HT1080 (cell line): ENCODE results near the gene MLIP. TPM values are rescaled to one million over a fixed set of nuclear protein-coding genes. Genes with fewer than 3 reads are reported as not detected.

Experiments used
- DNase-seq: peaks from one replicate; pipeline ENCODE4 v3.0.0-alpha.2; 2015; ENCODE audit warnings: low read depth
- total RNA-seq: library from RNA; depleted of rRNA; stranded (reverse); fragments of >200 nt; shearing (Covaris generic); gene quantifications from 2 replicates; pipeline ENCODE4 v1.2.3, GENCODE V29; 2014

MLIP gene
- total RNA-seq, 1 experiment from 2014 or later, result not detected

DNA sequence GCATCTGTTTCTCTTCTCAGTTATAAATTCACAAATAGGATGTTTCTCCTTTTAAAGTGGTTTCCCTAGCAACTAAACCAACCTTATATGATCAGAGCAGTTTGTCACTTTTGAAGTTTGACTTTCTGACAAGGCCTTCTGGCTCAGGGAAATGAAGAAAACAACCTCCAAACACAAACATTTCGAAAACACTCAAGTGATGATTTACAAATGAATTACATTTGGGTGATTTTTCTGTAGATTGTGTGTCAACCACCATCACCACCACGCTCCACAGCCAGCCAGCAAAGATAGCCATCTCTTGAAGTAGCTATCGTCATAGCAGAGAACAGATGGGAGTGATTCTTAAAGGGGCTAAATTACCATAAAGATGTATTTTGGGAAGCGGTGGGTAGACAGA, 16.5 kb upstream of the MLIP start:
- DNase-seq, result no peak

DNA sequence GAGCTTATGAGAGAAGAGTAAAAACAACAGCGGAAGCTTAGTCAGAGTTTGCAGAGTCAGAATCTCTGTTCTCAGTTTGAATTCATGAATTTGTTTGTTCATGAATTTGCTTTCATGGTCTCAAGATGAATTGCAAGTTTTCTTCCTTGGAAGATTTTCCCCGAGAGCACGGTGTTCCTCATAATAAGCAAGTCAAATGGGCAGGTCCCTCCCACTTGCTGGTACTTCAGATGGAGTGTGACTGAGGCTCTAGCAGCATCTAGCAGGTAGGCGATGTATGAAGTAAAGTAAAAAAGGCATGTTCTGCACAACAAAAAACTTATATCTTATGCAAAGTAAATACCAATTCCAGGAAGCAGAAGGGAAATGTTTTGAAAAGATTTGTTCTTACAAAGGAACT, 15.5 kb upstream of the MLIP start:
- DNase-seq, result no peak

DNA sequence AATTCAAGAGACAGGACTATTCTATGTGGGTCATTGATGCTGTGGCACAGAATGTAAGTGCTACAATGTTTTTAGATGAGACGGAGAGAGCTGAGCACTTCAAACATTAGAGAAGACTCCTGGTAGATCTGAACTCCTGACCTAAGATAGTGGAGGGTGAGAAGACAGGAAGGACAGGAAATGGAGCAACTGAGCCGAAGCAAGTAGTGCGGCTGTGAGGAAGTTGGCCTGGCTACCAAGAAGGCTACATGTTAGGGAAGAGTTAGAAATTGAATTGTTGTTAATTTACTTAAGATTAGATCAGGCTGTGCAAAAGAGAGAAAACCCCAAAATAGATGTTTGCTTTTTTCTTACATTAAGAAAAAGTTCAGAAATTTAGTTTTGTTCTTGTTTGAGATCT, 14.4 kb upstream of the MLIP start:
- no peak for DNase-seq

DNA sequence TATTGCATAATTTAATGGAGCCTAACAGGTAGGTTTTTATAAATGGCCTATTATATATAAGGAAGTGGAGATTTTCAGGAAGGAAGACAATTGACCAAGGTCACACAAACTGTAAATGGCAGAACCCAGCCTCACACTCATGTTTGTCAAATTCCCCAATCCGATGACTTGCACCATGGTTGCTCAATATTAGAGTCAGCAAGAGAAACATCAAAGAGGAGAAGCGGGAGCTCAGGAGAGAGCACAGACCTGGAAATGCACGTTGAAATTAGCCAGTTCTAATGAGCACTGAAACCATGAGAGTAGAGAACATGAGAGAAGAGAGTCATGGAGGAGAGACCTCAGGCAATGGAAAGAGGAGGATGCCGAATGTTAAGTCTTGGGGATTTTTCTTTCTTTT, 13.5 kb upstream of the MLIP start:
- DNase-seq, result no peak

DNA sequence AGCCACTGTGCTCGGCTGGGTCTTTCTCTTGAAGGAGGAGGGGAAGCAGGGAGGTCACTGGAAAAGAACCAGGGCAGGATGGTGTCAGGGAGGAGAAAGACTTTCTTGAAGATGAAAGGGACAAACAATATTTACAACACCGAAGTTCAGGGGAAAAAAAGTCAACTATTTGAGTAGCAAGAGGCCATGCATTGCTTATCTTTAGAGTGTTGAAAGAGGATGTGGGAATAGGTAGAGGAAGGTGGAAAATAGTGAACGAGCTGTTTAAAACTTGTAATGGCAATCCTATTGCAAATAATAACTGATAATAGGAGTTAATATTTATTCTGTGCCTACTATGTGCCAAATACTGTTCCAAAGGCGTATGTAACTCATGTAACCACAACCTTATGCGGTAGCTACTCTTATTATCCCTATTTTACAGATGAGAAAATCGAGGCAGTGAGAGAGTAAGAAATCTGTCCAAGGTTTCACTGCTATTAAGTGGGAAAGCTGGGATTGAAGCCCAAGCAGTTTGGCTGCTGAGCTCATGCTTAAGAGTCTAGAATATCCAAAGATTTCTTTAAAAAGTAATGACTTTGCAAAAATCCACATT, 12.7 kb upstream of the MLIP start:
- no peak for DNase-seq

DNA sequence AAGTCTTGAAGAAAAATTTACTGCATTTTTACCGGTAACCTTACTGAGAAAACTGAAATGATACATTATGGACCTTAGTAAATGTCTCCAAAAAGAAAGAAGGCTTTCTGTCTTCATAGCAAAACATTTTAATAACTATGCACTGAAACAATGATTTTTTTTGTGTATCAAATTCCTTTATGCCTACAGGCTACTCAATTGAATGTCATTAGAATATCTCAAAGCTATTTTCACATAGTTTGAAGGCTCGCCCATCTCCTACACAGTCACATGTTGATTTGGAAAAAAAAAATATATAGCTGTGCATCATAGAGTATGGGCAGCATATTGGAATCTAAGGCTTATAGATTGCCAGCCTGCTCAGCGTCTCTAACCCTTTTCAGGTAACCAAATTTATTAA, 12.0 kb upstream of the MLIP start:
- no peak for DNase-seq

DNA sequence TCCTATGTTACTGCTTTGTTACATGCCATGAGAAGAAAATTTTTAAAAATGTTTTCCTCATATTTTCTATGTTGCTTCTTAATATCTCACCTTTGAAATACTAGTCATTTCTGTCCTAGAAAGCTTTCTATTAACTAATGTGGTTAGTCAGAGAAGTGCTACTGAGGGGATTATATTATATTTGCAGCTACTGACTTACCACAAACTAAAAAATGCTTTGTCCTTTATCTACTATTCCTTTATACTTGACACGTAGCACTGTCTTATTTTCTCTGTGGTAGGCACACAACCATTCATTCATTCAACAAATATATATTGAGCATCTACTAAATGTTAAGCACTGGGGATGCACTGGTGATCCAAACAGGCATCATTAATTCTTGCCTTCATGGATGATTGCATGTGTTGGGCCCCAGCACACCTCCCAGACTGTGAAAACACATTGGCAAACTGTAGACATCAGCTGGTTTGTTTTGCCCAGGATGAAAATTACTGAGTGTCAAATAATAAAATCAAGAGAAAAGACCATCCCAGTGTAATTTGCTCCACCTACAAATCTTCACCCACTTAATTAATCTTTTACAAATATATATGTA, 10.7 kb upstream of the MLIP start:
- DNase-seq, result no peak

DNA sequence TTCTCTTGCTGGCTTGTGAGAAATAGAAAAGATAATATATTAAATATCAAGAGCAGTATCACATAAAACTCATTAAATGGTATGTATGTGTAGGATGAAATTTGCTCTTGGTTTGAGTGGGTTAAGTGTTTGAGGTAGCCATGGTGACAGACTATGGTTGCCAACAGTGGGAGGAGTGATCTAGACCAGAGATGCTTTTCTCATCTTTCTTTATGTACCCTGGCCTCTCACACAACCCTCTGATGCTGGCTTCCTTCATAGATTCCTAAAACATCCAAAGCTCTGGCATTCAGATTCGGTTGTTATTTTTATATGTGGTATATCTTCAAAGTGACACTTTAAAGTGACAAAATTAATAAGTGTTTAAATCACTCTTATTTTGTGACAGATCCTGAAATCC, 9.0 kb upstream of the MLIP start:
- no peak for DNase-seq

DNA sequence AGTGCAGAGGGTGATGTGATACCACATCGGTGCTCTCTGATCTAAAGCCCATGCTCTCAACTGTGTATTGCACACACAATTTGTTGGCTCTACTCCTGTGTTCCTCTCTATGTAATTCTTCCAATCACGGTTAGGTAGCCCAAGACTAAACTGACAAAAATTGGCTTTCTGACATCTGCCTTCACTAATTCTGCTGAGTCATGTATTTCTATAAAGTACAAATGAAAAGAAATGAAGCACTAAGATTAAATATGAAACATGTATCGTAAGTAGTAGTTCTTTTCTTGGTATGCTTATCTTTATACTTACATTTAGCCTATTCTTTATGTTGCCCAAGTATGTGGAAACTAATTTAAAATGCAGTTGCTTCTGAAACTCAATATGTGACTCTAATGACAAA, 7.7 kb upstream of the MLIP start:
- no peak for DNase-seq

DNA sequence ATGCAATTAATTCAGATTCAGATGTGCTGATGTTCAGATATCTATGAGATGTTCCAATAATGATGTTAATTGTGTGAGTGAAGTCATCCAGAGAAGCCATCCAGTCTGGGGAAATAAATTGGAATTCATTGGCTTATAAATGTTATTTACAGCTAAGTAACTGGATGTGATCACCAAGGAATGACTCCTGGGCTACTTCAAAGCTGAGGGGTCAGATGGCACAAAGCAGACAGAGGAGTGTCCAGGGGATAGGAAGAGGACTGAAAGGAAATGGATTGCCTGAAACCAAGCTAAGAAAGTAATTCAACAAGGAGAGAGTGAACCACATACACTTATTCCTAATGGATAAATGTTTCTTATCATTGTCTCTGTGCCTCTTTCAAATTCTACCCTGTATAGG, 4.5 kb upstream of the MLIP start:
- no peak for DNase-seq

DNA sequence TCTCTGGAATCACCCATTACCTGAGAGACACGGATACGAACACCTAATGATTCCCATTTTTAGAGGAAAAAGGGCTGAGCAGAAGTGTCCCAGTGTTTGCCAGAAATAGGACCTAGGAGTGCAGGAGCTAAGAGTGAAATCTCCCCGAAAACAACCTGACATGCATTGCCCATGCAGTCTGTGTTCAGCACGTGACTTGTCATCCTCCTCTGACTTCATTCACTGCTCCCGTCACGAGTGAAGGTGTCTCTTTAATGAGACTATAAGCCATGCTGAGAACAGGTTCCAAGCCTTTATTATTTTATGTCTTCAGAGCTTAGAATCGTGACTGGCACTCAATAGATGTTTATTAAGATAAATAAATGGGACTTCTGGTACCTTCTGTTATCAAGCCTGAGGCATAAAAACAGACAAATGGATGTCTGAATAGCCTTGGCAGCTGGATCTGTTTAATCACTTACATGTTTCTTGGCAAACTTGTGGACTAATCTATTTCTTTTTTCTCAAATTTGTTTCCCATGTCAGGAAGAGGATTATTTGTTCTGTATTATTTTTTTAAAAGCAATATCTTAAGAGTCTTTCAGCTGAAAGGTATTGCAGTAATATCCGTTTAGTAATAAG, 3.7 kb upstream of the MLIP start:
- no peak for DNase-seq

DNA sequence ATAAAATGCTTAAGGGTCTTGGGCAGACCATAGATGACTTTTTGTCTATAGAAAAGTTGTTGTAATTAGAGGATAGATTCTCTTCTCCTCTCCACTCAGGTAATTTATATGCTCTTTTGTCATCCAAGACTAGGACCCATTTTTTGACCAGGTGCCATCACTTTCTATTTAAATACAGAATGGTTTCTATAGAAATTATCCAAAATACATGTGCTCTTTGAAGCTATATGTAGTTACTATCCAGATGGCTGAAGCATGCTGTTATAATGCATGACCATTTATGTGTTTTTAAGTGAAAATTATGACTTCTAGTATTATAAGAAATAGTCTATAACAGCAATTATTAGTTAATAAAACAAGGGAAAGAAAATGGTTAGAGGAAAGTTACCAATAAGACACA, 3.0 kb upstream of the MLIP start:
- no peak for DNase-seq

DNA sequence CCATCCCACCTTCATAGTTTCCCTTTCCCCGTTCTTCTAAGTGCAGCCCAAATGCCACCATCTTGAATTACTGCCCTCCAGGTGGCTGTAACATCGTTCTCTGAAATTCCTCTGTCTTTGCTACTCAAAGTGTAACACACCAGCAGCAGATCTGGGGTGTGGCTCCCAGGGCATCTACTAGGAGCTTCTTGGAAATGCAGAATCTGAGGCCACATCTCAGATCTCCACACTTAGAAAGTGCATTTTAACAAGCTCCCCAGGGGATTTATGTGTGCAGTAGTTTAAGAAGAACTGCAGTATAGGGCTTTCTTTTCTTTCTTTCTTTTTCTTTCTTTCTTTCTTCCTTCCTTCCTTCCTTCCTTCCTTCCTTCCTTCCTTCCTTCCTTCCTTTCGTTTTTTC, 1.7 kb upstream of the MLIP start:
- DNase-seq, result no peak

DNA sequence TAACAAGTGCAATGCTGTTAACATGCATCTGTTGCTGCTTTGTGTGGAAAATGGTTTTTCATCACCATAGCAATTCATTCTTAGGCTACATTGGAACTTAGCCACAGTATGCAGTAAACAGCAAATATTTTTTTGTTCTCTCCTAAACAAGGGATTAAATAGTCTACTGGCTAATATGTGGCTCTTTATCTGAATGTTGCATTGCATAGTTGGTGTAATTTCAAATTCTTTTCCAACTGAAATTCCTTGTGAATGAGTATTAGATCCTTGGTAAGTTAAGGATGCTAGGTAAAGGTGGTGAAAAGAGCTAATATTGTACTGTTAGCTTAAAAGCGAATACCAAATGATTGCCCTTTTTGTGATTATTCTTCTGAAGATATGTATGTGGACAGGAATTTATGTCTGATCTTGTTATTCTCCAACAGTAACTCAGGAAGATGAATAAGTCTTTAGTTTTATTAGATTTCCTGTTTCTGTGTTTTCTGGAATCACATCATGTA, 958 bp downstream of the MLIP start:
- DNase-seq, result no peak

DNA sequence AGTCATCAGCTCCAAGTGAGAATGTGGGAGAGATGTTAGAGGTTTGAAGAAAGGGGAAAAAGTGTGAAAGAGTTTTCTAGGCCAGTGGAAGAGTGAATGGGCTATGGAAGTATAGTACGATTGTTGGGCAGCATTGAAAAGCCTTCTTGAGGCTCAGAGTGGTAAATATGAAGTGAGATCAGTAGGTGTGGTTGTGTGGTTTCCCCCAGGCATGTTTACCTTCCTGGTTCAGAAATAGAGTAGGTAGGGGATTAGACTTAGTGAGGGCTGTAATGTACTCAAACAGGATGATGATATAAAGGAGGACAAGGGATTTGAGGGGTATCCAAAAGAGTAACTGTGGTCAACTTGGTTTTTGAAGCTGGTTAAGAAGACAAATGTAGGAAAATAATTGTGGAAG, 3.7 kb downstream of the MLIP start:
- DNase-seq, result no peak

DNA sequence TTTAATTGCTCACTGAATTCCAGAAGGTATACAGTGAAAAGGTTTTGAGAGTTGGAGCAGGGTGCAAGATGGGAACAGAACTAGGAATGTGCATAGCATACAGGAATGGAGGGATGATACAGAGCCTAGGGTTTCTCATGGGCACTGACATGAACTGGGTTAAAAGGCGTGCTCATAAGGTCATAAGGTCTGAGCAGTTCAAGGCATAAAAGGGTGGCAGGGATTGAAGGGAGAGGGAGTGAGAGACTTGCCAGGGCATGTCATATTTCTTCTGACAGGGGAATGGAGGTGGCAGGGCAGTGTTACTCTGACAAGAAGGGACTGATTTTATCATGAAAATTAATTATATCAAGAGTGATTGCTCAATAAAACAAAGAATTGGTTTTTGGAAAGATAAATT, 4.7 kb downstream of the MLIP start:
- DNase-seq, result no peak

DNA sequence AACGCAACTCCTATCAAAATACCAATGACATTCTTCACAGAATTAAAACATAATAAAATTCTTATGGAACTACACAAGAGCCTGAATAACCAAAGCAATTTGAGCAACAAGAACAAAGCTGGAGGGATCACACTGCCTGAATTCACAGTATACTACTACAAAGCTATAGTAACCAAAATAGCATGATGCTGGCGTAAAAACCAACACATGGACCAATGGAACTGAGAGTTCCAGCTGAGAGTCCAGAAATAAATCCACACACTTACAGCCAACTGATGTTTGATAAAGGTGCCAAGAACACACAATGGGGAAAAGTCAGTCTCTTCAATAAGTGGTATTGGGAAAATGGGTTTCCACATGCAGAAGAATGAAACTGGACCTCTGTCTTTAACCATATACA, 6.9 kb downstream of the MLIP start:
- no peak for DNase-seq

DNA sequence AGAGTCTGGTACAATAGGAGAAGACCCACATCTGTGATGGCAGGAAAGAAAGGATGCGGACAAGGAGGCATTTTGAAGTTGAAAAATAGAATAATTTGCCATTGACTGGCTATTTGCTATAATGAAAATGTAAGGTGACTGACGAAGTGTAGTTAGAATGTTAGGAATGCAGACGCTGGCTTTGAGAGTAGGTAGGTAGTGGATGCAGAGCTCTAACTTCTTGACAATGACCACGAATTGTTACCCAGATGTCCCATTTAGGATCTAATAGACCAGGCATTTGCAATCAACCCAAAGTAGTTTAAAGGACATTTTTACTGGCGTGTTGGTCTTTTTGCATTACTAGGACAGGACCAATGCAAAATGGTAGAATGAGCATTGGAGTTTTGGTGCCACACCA, 14.2 kb downstream of the MLIP start:
- no peak for DNase-seq

DNA sequence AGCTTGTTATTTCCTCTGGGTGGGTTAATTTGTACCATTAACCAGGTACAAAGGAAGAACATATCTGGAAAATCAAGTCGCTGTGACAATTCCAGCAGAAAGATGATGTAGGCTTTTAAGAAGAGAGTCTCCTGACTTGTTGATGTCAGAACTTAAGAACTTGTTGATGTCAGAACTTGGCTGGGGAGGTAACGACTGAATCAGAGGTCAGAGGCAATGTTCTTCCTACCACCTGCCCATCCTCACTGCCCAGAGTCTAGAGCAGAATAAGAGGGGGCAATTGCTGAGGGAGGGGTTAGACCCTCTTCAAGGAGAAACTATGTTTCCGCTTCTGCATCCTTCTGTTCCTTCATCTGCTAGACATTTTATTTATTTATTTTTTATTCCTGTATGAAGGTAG, 18.9 kb downstream of the MLIP start:
- no peak for DNase-seq

DNA sequence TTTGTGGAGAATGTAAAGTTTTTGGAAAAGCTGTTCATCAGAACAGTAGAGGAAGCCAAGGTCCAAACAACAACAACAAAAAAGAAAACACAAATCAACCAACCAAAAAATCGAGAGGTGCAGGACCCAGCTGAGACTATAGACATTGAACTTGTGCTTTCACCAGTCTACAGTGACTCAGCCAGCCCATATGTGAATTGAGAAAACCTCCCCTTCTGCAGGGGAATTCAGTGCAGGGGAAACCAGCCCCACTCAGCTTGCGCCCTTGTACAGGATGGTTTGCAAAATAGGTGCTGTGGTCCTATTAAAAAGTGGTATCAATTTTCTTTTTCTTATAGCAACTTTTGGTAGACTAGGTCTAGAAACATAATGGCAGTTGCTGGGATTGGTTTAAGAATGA, 21.3 kb downstream of the MLIP start:
- DNase-seq, result no peak

DNA sequence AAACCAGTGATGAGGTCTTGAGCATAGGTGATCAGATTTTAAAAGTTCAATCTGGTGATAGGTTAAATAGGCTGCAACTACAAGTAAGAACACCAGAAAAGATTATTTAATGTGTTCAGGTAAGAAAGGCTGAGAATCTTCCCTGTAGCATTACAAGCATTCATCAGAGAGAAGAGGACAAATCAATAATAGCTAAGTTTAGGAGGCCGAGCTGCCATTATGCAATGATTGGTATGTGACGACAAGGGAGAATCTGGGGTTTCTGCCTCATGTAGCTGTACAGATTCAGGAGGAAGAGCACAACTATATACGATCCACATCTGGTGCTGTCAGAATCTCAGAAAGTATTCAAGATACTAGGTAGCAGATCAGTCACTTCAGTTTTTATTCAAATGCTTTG, 21.9 kb downstream of the MLIP start:
- DNase-seq, result no peak

DNA sequence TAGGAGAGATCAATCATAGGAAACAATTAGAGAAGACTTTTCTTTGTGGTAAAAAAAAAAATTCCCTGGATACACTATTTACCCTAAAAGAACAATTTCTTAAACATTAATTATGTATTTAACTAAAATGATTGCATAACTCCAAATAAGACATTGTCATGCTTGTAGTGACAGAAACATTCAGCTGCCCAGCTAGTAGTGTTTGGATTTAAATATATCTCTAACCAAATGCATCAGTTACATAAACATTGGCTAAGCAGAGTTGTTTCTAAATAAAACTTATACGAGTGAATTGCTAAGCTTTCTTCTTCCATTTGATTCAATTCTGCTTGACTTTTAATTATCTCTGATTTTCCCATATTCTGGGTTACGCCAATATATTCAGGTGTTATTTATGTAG, 23.7 kb downstream of the MLIP start:
- DNase-seq, result no peak

DNA sequence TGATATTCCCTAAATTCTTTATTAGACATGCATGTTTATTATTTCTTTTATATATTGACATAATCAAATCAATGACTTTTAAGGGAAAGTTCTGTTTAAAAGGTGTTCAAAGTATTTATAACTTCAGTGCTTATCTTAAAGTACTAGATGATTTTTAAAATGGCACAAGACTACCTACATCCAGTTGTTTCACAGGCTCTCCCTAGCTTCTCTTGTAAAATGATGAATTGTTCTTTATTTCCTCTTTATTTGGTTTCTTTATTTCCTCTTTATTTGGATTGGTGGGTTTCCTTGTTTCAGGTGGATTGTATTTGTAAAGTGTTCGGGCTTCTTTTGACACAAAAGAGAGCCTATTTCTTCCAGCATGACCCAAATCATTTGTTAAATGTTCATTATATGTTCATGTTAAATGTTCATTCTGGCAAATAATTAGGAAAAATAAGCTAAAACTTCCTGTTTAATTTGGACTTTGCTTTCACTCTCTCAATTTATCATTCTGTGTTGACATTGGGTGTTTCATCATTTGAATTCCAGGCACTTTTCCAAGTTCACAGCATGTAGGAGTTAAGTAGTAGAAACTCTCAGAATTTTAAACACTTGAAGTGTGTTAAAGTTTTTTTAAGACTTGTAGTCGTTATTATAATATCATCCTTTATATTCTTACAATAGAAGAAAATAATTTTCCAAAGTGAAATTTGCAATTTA, 24.6 kb downstream of the MLIP start:
- DNase-seq, result no peak
